H1 (cell line): ENCODE measurements around the gene MYO18A. TPM values are rescaled to one million over a fixed set of nuclear protein-coding genes. Genes with fewer than 3 reads are reported as not detected.

ENCODE experiments used
- CTCF ChIA-PET: fragments of 300-600 bp; sonication (Branson Sonifier 250); formaldehyde crosslinking; loops from one replicate; lab custom pipeline; 2021; ENCODE audit not compliant: partially characterized antibody; lab: Charles Lee
- POLR2A ChIA-PET: fragments of 300-600 bp; sonication (Branson Sonifier 250); formaldehyde crosslinking; loops from one replicate; lab custom pipeline; 2021; ENCODE audit warnings: inconsistent platforms; ENCODE audit not compliant: partially characterized antibody; lab: Charles Lee
- DNase-seq, 2 experiments: peaks; one replicate each; pipeline versions ENCODE4 v3.0.0 to v3.0.0-alpha.2; 2010 to 2022; ENCODE audit warnings: low spot score in 2 of 2, low read depth in 1 of 2, mixed read lengths in 1 of 2
- FAIRE-seq: peaks from 2 replicates; lab custom pipeline; 2011; peaks lifted over from hg19 to GRCh38; lab: Jason Lieb, UNC
- H2AFZ ChIP-seq: 2 replicates; pipeline ENCODE4 v1.8.1; 2012; ENCODE audit warnings: low read length, inconsistent platforms
- H2AK5ac ChIP-seq: 2 replicates; pipeline ENCODE4 v1.6.1; 2013; ENCODE audit warnings: low read depth, low read length
- H2BK120ac ChIP-seq: replicated peaks from 2 replicates; pipeline ENCODE3; 2013; ENCODE audit warnings: low read depth, low read length, inconsistent platforms
- H2BK12ac ChIP-seq: 2 replicates; pipeline ENCODE4 v1.6.1; 2013; ENCODE audit warnings: low read depth, low read length
- H2BK15ac ChIP-seq: 2 replicates; pipeline ENCODE4 v1.6.1; 2013; ENCODE audit warnings: low read length
- H2BK20ac ChIP-seq: 2 replicates; pipeline ENCODE4 v1.6.1; 2013; ENCODE audit warnings: low read length
- H2BK5ac ChIP-seq: 2 replicates; pipeline ENCODE4 v1.6.1; 2013; ENCODE audit warnings: low read depth, low read length
- H3K14ac ChIP-seq: 2 replicates; pipeline ENCODE4 v1.6.1; 2013; ENCODE audit warnings: inconsistent platforms; ENCODE audit not compliant: insufficient read length
- H3K18ac ChIP-seq: 2 replicates; pipeline ENCODE4 v1.6.1; 2013; ENCODE audit warnings: low read length; ENCODE audit errors: extremely low read depth
- H3K23ac ChIP-seq: 2 replicates; pipeline ENCODE4 v1.6.1; 2013; ENCODE audit warnings: inconsistent platforms; ENCODE audit not compliant: insufficient read length
- H3K23me2 ChIP-seq: 2 replicates; pipeline ENCODE4 v1.6.1; 2013; ENCODE audit warnings: low read depth, low read length
- H3K27ac ChIP-seq: 2 replicates; pipeline ENCODE4 v1.6.1; 2011; ENCODE audit warnings: low read depth, low read length, inconsistent platforms
- H3K27me3 ChIP-seq, 4 experiments: replicated peaks in 1 of 4; 1 replicate in 1 of 4; 2 replicates in 3 of 4; pipeline versions ENCODE4 v1.6.1 to v1.8.1; 2011 to 2013; ENCODE audit warnings: low read length in 3 of 4, mild to moderate bottlenecking in 3 of 4, inconsistent platforms in 2 of 4, mixed read lengths in 2 of 4, moderate library complexity in 1 of 4; ENCODE audit not compliant: control insufficient read depth in 3 of 4, insufficient read depth in 3 of 4; ENCODE audit errors: extremely low read depth in 1 of 4
- H3K36me3 ChIP-seq, 4 experiments: 2 replicates each; pipeline versions ENCODE4 v1.6.1 to v1.8.1; 2011 to 2013; ENCODE audit warnings: mild to moderate bottlenecking in 4 of 4, low read length in 3 of 4, moderate library complexity in 2 of 4, control low read depth in 1 of 4, inconsistent platforms in 1 of 4; ENCODE audit not compliant: insufficient read depth in 4 of 4, control insufficient read depth in 2 of 4
- H3K4ac ChIP-seq: replicated peaks from 2 replicates; pipeline ENCODE3; 2013; ENCODE audit warnings: low read length, low read depth, mixed read lengths, inconsistent platforms; ENCODE audit not compliant: insufficient read length
- H3K4me1 ChIP-seq, 4 experiments: replicated peaks in 1 of 4; 1 replicate in 1 of 4; 2 replicates in 3 of 4; pipeline versions ENCODE4 v1.6.1 to v1.8.1; 2011 to 2013; ENCODE audit warnings: low read length in 3 of 4, inconsistent platforms in 2 of 4, mixed read lengths in 1 of 4; ENCODE audit not compliant: insufficient read depth in 4 of 4, control insufficient read depth in 3 of 4
- H3K4me2 ChIP-seq, 2 experiments: 2 replicates each; pipeline versions ENCODE4 v1.6.1 to v1.8.1; 2011 to 2013; ENCODE audit warnings: low read depth in 2 of 2, low read length in 2 of 2, control low read depth in 1 of 2, inconsistent platforms in 1 of 2, mild to moderate bottlenecking in 1 of 2; ENCODE audit not compliant: insufficient read depth in 1 of 2
- H3K4me3 ChIP-seq, 4 experiments: fragments of 200-600, 300-600 bp in 1 of 4; sonication (generic), shearing (Covaris generic), sonication (Bioruptor Twin) in 1 of 4; 2 replicates each; pipeline versions ENCODE4 v1.5.1 to v1.8.1; 2011 to 2016; ENCODE audit warnings: low read length in 4 of 4, low read depth in 3 of 4, control low read depth in 2 of 4, inconsistent platforms in 2 of 4, mild to moderate bottlenecking in 2 of 4, mixed read lengths in 1 of 4, moderate library complexity in 1 of 4; ENCODE audit not compliant: insufficient read depth in 2 of 4; ENCODE audit errors: extremely low read depth in 1 of 4
- H3K56ac ChIP-seq: replicated peaks from 2 replicates; pipeline ENCODE3; 2013; ENCODE audit warnings: low read depth, mild to moderate bottlenecking, mixed read lengths, low read length, inconsistent platforms; ENCODE audit not compliant: insufficient read length
- H3K79me1 ChIP-seq: 2 replicates; pipeline ENCODE4 v1.6.1; 2013; ENCODE audit warnings: low read depth, low read length, control low read depth
- H3K79me2 ChIP-seq, 2 experiments: 2 replicates each; pipeline versions ENCODE4 v1.6.1 to v1.8.1; 2012 to 2013; ENCODE audit warnings: low read length in 2 of 2, mild to moderate bottlenecking in 2 of 2, inconsistent platforms in 1 of 2; ENCODE audit not compliant: insufficient read depth in 2 of 2, control insufficient read depth in 1 of 2
- H3K9ac ChIP-seq, 4 experiments: replicated peaks in 1 of 4; 1 replicate in 1 of 4; 2 replicates in 3 of 4; pipeline versions ENCODE4 v1.6.1 to v1.8.1; 2011 to 2013; ENCODE audit warnings: low read depth in 3 of 4, low read length in 3 of 4, control low read depth in 2 of 4, mild to moderate bottlenecking in 2 of 4, moderate library complexity in 2 of 4, inconsistent platforms in 1 of 4; ENCODE audit errors: extremely low read depth in 1 of 4
- H3K9me3 ChIP-seq, 2 experiments: 2 replicates each; pipeline versions ENCODE4 v1.6.1 to v1.8.1; 2012 to 2013; ENCODE audit warnings: mild to moderate bottlenecking in 2 of 2, moderate library complexity in 2 of 2, control low read depth in 1 of 2, inconsistent platforms in 1 of 2, low read depth in 1 of 2, low read length in 1 of 2, mixed read lengths in 1 of 2; ENCODE audit not compliant: insufficient read depth in 2 of 2
- H4K20me1 ChIP-seq, 2 experiments: replicated peaks in 1 of 2; 2 replicates each; pipeline versions ENCODE3 to v1.8.1; 2011 to 2013; ENCODE audit warnings: inconsistent platforms in 2 of 2, low read length in 2 of 2, mild to moderate bottlenecking in 1 of 2; ENCODE audit not compliant: insufficient read depth in 2 of 2, control insufficient read depth in 1 of 2
- H4K5ac ChIP-seq: 2 replicates; pipeline ENCODE4 v1.6.1; 2013; ENCODE audit warnings: low read length, low read depth, mixed read lengths, inconsistent platforms; ENCODE audit not compliant: insufficient read length
- H4K8ac ChIP-seq: 2 replicates; pipeline ENCODE4 v1.8.0; 2013; ENCODE audit warnings: mild to moderate bottlenecking, moderate library complexity, low read length, inconsistent platforms; ENCODE audit not compliant: insufficient read depth; ENCODE audit errors: extremely low read depth
- H4K91ac ChIP-seq: replicated peaks from 2 replicates; pipeline ENCODE3; 2013; ENCODE audit warnings: low read length, mixed read lengths, inconsistent platforms; ENCODE audit not compliant: insufficient read length
- ASH2L ChIP-seq: fragments of 200-600, 300-600 bp; sonication (generic); IDR thresholded peaks from one replicate; pipeline ENCODE4 v1.7.1; 2017; ENCODE audit warnings: low read length
- BRCA1 ChIP-seq: IDR thresholded peaks from 2 replicates; pipeline ENCODE4 v1.6.1; 2012; ENCODE audit warnings: low read depth, low read length, improper control_type of control experiment
- CBX5 ChIP-seq: fragments of 300-800, 300-1000 bp; sonication (generic); IDR thresholded peaks from 2 replicates; pipeline ENCODE4 v1.7.1; 2016; ENCODE audit warnings: antibody characterized with exemption, low read length, low read depth
- GTF2F1 ChIP-seq: IDR thresholded peaks from 2 replicates; pipeline ENCODE4 v1.6.1; 2012; ENCODE audit warnings: low read depth, low read length, improper control_type of control experiment, borderline replicate concordance
- HDAC6 ChIP-seq: IDR thresholded peaks from one replicate; pipeline ENCODE4 v1.7.1; 2012; ENCODE audit warnings: low read depth, mild to moderate bottlenecking, inconsistent platforms, low read length, moderate library complexity
- KDM5A ChIP-seq: fragments of 200-600 bp; IDR thresholded peaks from 2 replicates; pipeline ENCODE4 v1.7.1; 2012; ENCODE audit warnings: mild to moderate bottlenecking, low read length, inconsistent platforms, mixed read lengths
- PHF8 ChIP-seq: fragments of 200-600 bp; sonication (generic); conservative IDR thresholded peaks from 2 replicates; pipeline ENCODE4 v1.7.1; 2012; ENCODE audit warnings: low read depth, mild to moderate bottlenecking, inconsistent platforms, low read length, moderate library complexity
- POLR2A ChIP-seq, 2 experiments: IDR thresholded peaks; 1 replicate in 1 of 2; 2 replicates in 1 of 2; pipeline ENCODE4 v1.6.1; 2011; ENCODE audit warnings: low read depth in 2 of 2, low read length in 2 of 2, mild to moderate bottlenecking in 2 of 2; ENCODE audit errors: control extremely low read depth in 1 of 2
- POLR2AphosphoS5 ChIP-seq: IDR thresholded peaks from 2 replicates; pipeline ENCODE4 v1.6.1; 2011; ENCODE audit warnings: low read depth, low read length
- RAD21 ChIP-seq, 2 experiments: IDR thresholded peaks in 1 of 2; conservative IDR thresholded peaks in 1 of 2; 2 replicates each; pipeline ENCODE4 v1.6.1; 2011; ENCODE audit warnings: low read depth in 2 of 2, low read length in 2 of 2, improper control_type of control experiment in 1 of 2, inconsistent platforms in 1 of 2, mild to moderate bottlenecking in 1 of 2, moderate library complexity in 1 of 2
- WGBS, 2 experiments: shearing (Covaris generic) in 1 of 2; methylation state at CpG; one replicate each; pipeline versions ENCODE4 v1.1.6 to v1.1.7; 2013 to 2015; ENCODE audit warnings: low lambda C conversion rate in 2 of 2, mixed read lengths in 2 of 2, inconsistent platforms in 1 of 2, low coverage in 1 of 2, missing lambda C conversion rate in 1 of 2; ENCODE audit not compliant: insufficient replicate concordance in 2 of 2, insufficient coverage in 1 of 2, insufficient read length in 1 of 2; ENCODE audit errors: extremely low coverage in 1 of 2, missing lambda C conversion rate in 1 of 2; 5-methylcytosine and 5-hydroxymethylcytosine counted together
- polyA plus RNA-seq, 7 experiments: library from polyadenylated mRNA; depleted of rRNA in 3 of 7; stranded (reverse) in 5 of 7; unstranded in 2 of 7; fragments of >200 nt in 5 of 7; fragments of 200-250 nt in 2 of 7; gene quantifications; 1 replicate in 5 of 7; 2 replicates in 1 of 7; 4 replicates in 1 of 7; pipeline versions ENCODE4 v1.2.1 to v1.2.3, GENCODE V29; 2011 to 2013; ENCODE audit warnings: missing spikeins in 2 of 7, mixed read lengths in 2 of 7
- total RNA-seq: library from RNA; stranded (reverse); fragmentation: NEBNext Ultra II Directional; extraction: Animal tissue kit (Norgen Biotek cat#: 25700); gene quantifications from 2 replicates; pipeline ENCODE4 v1.2.1, GENCODE V29; 2021

MYO18A gene
- total and polyA plus RNA-seq, 2 of the 8 experiments (the other 6 are each of a cell fraction or from before 2014, with no cell fraction given): 7.6 to 43.8 TPM

GRCh38 chr17:29145289-29146073, 34.7 kb downstream of the MYO18A start:
- CTCF ChIA-PET: interaction anchor here (0.6 to 34.4 kb wide), 24 partner anchors 10 to 396 kb away, joined by 3 to 731 read pairs (median 5); partner anchors contain the start of gene MYO18A
- H3K14ac ChIP-seq: no peak overlapping the region
- no peak overlapping the region for H3K18ac ChIP-seq
- no peak overlapping the region for H3K56ac ChIP-seq
- H4K91ac ChIP-seq: no peak overlapping the region
- no peak overlapping the region for H2AK5ac ChIP-seq
- no peak overlapping the region for H3K23ac ChIP-seq
- no peak overlapping the region for H4K8ac ChIP-seq
- H2AFZ ChIP-seq: no peak overlapping the region
- H3K79me2 ChIP-seq: 0 out of 4 replicates have a peak, but pooled peaks cover 0 to 3% of the 10 kb centered on the region in 2 experiments
- WGBS, 2 experiments: 60% methylated on average over 12 of the region's 12 CpGs; no CpG with 5 or more reads in 1 of the 2 experiments
- H3K4me3 ChIP-seq: no peak overlapping the region
- H3K23me2 ChIP-seq: no peaks in the 10 kb centered on the region
- no peak overlapping the region for H4K5ac ChIP-seq
- no peak overlapping the region for H2BK15ac ChIP-seq
- no peaks in the 10 kb centered on the region for H3K36me3 ChIP-seq
- peak overlapping the region; percentile 33 for H3K4ac ChIP-seq
- H2BK12ac ChIP-seq: peak overlapping the region; percentile 64; the same call in 1 of the 2 replicates
- no peak overlapping the region for H2BK20ac ChIP-seq
- peaks cover 2% of the 10 kb centered on the region; the same call in 1 of the 2 replicates for H3K79me1 ChIP-seq
- H3K4me2 ChIP-seq: no peak overlapping the region
- H3K9ac ChIP-seq: no peak overlapping the region
- H2BK120ac ChIP-seq: no peak overlapping the region
- H4K20me1 ChIP-seq: peaks cover 0 to 14% of the 10 kb centered on the region in 2 experiments
- no peak overlapping the region for H3K27ac ChIP-seq
- FAIRE-seq (peak; percentile 74), DNase-seq (peak in 1 of 2 experiments; percentile 50)
- no peaks in the 10 kb centered on the region for H3K27me3 ChIP-seq
- H3K9me3 ChIP-seq: no peaks in the 10 kb centered on the region
- POLR2A ChIA-PET: interaction anchor here (0.7 to 3.1 kb wide), 6 partner anchors 21 to 149 kb away, joined by 3 to 10 read pairs (median 4); partner anchors contain the start of gene NUFIP2
- H3K4me1 ChIP-seq: peaks cover 7 to 20% (median 13%) of the 10 kb centered on the region in 4 experiments
- 0 out of 2 replicates have a peak overlapping the region, but pooled peaks have one; percentile 4 for H2BK5ac ChIP-seq
- TF ChIP-seq PHF8 (no peak), BRCA1 (no peak), POLR2A (IDR thresholded peaks at IDR 0.05; ENCODE audit: control extremely low read depth in 1 of 2, low read depth in 2 of 2, low read length in 2 of 2) (no peak), HDAC6 (no peak), POLR2AphosphoS5 (no peak), GTF2F1 (no peak), CBX5 (no peak), KDM5A (no peak), RAD21 (IDR thresholded peaks at IDR 0.05 in 1 of 2, conservative IDR thresholded peaks at IDR 0.05 in 1 of 2; ENCODE audit: low read depth in 2 of 2, low read length in 2 of 2) (peak; percentile 74 to 76), ASH2L (no peak)
